ENCODE results near the gene RNF217.

DNA sequence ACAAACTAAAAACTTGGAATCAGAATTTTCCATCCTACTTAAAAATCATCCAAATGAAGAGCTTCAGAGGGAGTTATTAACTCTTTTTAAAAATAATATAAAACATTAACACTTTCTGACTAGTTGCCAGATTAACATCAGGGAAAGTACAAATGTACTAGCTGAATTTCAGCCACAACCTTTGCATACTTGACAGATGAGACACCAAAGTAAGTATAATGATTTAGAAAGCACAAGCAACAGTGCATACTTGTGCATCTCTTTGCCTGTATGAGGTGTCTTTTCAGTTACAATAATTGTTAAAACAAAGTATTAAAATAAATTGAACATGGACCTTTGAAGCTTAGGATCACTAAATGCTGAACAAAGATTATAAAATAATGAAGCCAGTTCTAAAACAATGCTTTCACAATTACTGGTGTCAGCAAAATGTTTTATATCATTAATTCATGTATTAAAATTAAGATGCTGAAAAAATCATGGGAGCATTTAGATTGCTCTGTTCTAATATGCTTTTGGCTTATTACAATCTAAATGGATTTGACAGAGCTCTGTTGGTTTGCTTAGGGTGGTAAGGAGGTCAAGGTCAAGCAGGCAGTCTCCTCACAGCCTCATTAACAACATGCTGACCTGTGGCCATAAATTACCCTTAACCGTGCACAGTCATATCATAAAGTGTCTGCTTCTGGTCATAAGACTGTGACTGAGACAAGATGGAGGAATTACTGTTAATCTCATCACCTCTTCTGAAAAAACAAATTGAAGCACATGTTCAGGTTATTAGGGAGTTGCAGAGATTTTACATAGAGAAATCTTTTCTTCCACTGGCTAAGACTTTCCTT lies 15.1 kb downstream of the RNF217 start:
- TF ChIP-seq EZH2 (IDR thresholded peaks at IDR 0.05; ENCODE audit: borderline replicate concordance, low read length) = no peak
- TF ChIP-seq, protein P1, sequence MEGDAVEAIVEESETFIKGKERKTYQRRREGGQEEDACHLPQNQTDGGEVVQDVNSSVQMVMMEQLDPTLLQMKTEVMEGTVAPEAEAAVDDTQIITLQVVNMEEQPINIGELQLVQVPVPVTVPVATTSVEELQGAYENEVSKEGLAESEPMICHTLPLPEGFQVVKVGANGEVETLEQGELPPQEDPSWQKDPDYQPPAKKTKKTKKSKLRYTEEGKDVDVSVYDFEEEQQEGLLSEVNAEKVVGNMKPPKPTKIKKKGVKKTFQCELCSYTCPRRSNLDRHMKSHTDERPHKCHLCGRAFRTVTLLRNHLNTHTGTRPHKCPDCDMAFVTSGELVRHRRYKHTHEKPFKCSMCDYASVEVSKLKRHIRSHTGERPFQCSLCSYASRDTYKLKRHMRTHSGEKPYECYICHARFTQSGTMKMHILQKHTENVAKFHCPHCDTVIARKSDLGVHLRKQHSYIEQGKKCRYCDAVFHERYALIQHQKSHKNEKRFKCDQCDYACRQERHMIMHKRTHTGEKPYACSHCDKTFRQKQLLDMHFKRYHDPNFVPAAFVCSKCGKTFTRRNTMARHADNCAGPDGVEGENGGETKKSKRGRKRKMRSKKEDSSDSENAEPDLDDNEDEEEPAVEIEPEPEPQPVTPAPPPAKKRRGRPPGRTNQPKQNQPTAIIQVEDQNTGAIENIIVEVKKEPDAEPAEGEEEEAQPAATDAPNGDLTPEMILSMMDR (conservative IDR thresholded peaks at IDR 0.05 in 1 of 2, IDR thresholded peaks at IDR 0.05 in 1 of 2; ENCODE audit: extremely low read depth in 1 of 2, insufficient read depth in 1 of 2, low read depth in 1 of 2, low read length in 2 of 2) = no peak
